PC-3 (cell line): ENCODE results near the gene ANKH.

Experiments used
- EZH2phosphoT487 ChIP-seq: fragments of 300-600 bp; sonication (generic); IDR thresholded peaks from 2 replicates; pipeline ENCODE4 v1.6.1; 2018; ENCODE audit warnings: mild to moderate bottlenecking, antibody characterized with exemption, low read length, borderline replicate concordance
- TF ChIP-seq, protein P1 (sequence below): fragments of 300-600 bp; sonication (generic); conservative IDR thresholded peaks from 2 replicates; pipeline ENCODE4 v1.5.1; 2017; ENCODE audit warnings: antibody characterized with exemption, low read depth, mild to moderate bottlenecking, low read length

DNA sequence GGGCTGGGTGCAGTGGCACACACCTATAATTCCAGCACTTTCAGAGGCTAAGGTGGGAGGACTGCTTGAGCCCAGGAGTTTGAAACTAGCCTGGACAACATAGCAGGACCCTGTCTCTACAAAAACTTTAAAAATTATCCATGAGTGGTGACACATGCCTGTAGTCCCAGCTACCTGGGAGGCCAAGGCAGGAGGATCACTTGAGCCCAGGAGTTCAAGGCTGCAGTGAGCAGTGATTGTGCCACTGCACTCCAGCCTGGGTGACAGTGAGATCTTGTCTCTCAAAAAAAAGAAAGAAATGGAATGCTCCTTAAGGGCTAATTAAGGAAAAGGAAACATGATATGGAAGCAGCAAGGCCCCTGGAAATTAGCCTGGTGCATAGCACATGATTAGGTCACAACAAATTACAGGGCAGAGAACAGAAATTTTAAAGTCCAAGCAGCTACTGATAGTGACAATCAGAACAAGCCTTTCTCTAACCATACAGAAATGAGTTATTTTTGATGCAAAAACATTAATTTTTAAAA is 19.5 kb downstream of the ANKH start:
- TF ChIP-seq, protein P1, sequence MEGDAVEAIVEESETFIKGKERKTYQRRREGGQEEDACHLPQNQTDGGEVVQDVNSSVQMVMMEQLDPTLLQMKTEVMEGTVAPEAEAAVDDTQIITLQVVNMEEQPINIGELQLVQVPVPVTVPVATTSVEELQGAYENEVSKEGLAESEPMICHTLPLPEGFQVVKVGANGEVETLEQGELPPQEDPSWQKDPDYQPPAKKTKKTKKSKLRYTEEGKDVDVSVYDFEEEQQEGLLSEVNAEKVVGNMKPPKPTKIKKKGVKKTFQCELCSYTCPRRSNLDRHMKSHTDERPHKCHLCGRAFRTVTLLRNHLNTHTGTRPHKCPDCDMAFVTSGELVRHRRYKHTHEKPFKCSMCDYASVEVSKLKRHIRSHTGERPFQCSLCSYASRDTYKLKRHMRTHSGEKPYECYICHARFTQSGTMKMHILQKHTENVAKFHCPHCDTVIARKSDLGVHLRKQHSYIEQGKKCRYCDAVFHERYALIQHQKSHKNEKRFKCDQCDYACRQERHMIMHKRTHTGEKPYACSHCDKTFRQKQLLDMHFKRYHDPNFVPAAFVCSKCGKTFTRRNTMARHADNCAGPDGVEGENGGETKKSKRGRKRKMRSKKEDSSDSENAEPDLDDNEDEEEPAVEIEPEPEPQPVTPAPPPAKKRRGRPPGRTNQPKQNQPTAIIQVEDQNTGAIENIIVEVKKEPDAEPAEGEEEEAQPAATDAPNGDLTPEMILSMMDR, result no peak
- TF ChIP-seq EZH2phosphoT487, result no peak
